Esophagus muscularis mucosa (tissue), 4 donors: ENCODE results near the gene OFD1.

Source experiments
- EP300 ChIP-seq: sonication (generic); formaldehyde crosslinking; IDR thresholded peaks from one replicate; pipeline ENCODE4 v1.6.1; 2017; ENCODE audit warnings: antibody characterized with exemption
- POLR2A ChIP-seq: fragments of 450-650 bp; IDR thresholded peaks from one replicate; pipeline ENCODE4 v1.6.1; 2017; ENCODE audit warnings: antibody characterized with exemption, moderate library complexity, mild to moderate bottlenecking, low read depth
- POLR2AphosphoS5 ChIP-seq, 2 donors: sonication (generic); formaldehyde crosslinking; IDR thresholded peaks; one replicate each; pipeline ENCODE4 v1.6.1; 2017; ENCODE audit warnings: antibody characterized with exemption in 2 of 2
- TF ChIP-seq, protein P1 (sequence below), 3 experiments: fragments of 200-600 bp in 2 of 3; fragments of 450-650 bp in 1 of 3; sonication (generic) in 2 of 3; IDR thresholded peaks; one replicate each; pipeline ENCODE4 v1.5.1; 2017 to 2019; ENCODE audit warnings: antibody characterized with exemption in 3 of 3, mild to moderate bottlenecking in 2 of 3, moderate library complexity in 1 of 3

DNA sequence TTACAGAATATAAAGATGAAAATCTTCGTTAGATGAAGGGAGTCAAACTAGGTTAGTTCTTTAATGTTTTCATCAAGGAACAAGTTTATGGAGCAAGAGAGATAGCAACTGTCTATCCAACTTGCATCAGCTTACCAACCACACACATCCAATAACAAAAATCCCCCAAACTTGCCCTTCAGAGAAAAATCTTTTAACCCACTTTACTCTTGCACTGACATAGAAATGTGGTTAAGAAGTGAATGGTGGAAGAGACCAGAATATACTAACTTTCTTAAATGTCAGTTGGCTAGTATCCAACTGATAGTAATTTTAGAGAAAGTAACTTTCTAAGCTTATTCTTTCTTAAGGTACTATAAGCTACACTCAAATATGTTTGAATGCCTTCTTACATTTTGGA, 47.3 kb upstream of the OFD1 start:
- TF ChIP-seq, protein P1, sequence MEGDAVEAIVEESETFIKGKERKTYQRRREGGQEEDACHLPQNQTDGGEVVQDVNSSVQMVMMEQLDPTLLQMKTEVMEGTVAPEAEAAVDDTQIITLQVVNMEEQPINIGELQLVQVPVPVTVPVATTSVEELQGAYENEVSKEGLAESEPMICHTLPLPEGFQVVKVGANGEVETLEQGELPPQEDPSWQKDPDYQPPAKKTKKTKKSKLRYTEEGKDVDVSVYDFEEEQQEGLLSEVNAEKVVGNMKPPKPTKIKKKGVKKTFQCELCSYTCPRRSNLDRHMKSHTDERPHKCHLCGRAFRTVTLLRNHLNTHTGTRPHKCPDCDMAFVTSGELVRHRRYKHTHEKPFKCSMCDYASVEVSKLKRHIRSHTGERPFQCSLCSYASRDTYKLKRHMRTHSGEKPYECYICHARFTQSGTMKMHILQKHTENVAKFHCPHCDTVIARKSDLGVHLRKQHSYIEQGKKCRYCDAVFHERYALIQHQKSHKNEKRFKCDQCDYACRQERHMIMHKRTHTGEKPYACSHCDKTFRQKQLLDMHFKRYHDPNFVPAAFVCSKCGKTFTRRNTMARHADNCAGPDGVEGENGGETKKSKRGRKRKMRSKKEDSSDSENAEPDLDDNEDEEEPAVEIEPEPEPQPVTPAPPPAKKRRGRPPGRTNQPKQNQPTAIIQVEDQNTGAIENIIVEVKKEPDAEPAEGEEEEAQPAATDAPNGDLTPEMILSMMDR (IDR thresholded peaks at IDR 0.05) = no peak
- TF ChIP-seq POLR2A (no peak), EP300 (no peak), POLR2AphosphoS5 (IDR thresholded peaks at IDR 0.05) (no peak)
